Keratinocyte (primary cell): ENCODE measurements around the gene CHTOP. TPM values are rescaled to one million over a fixed set of nuclear protein-coding genes. Genes with fewer than 3 reads are reported as not detected.

Source experiments
- DNase-seq: peaks from one replicate; pipeline ENCODE4 v3.0.0-alpha.2; 2011; ENCODE audit warnings: low read depth, missing footprints, low spot score
- FAIRE-seq: peaks from 2 replicates; lab custom pipeline; 2011; peaks lifted over from hg19 to GRCh38; lab: Jason Lieb, UNC
- H2AFZ ChIP-seq: 2 replicates; pipeline ENCODE4 v1.6.0; 2012; ENCODE audit warnings: low read length, control low read depth, inconsistent platforms; ENCODE audit not compliant: control insufficient read depth
- H3K27ac ChIP-seq: 2 replicates; pipeline ENCODE4 v1.5.1; 2011; ENCODE audit warnings: low read length; ENCODE audit not compliant: control insufficient read depth, insufficient read depth
- H3K27me3 ChIP-seq: 3 replicates; pipeline ENCODE4 v1.6.0; 2011; ENCODE audit warnings: low read length; ENCODE audit not compliant: control insufficient read depth, insufficient read depth; ENCODE audit errors: extremely low read depth
- H3K36me3 ChIP-seq, 2 experiments: 2 replicates in 1 of 2; 3 replicates in 1 of 2; pipeline ENCODE4 v1.5.1; 2011; ENCODE audit warnings: low read length in 2 of 2, mild to moderate bottlenecking in 1 of 2; ENCODE audit not compliant: control insufficient read depth in 2 of 2, insufficient read depth in 2 of 2; ENCODE audit errors: extremely low read depth in 1 of 2
- H3K4me1 ChIP-seq: 3 replicates; pipeline ENCODE4 v1.5.1; 2011; ENCODE audit warnings: low read length; ENCODE audit not compliant: control insufficient read depth, insufficient read depth; ENCODE audit errors: extremely low read depth
- H3K4me2 ChIP-seq: 3 replicates; pipeline ENCODE4 v1.6.0; 2011; ENCODE audit warnings: low read depth, low read length; ENCODE audit not compliant: control insufficient read depth, insufficient read depth; ENCODE audit errors: extremely low read depth
- H3K4me3 ChIP-seq, 3 experiments: fragments of 200-600 bp in 1 of 3; sonication (generic) in 1 of 3; 2 replicates in 2 of 3; 3 replicates in 1 of 3; pipeline ENCODE4 v1.5.1; 2011 to 2016; ENCODE audit warnings: low read length in 3 of 3, mild to moderate bottlenecking in 3 of 3, control low read depth in 2 of 3, inconsistent platforms in 1 of 3, low read depth in 1 of 3, mixed read lengths in 1 of 3, mixed run types in 1 of 3, moderate library complexity in 1 of 3; ENCODE audit not compliant: control insufficient read depth in 2 of 3, insufficient read depth in 2 of 3; ENCODE audit errors: extremely low read depth in 1 of 3
- H3K79me2 ChIP-seq: 2 replicates; pipeline ENCODE4 v1.6.0; 2012; ENCODE audit warnings: low read length; ENCODE audit not compliant: control insufficient read depth, insufficient read depth
- H3K9ac ChIP-seq: 3 replicates; pipeline ENCODE4 v1.6.0; 2011; ENCODE audit warnings: low read length; ENCODE audit not compliant: control insufficient read depth, insufficient read depth; ENCODE audit errors: extremely low read depth
- H3K9me1 ChIP-seq: 3 replicates; pipeline ENCODE4 v1.6.0; 2011; ENCODE audit warnings: low read length; ENCODE audit not compliant: control insufficient read depth, insufficient read depth; ENCODE audit errors: extremely low read depth
- H3K9me3 ChIP-seq: 2 replicates; pipeline ENCODE4 v1.5.1; 2012; ENCODE audit warnings: low read depth, low read length; ENCODE audit not compliant: control insufficient read depth
- H4K20me1 ChIP-seq: 3 replicates; pipeline ENCODE4 v1.6.0; 2011; ENCODE audit warnings: low read length; ENCODE audit not compliant: control insufficient read depth, insufficient read depth; ENCODE audit errors: extremely low read depth
- CTCF ChIP-seq, 3 experiments: IDR thresholded peaks in 1 of 3; conservative IDR thresholded peaks in 1 of 3; optimal IDR thresholded peaks in 1 of 3; 2 replicates in 2 of 3; 3 replicates in 1 of 3; pipeline versions ENCODE3 to v1.5.1; 2011; ENCODE audit warnings: low read length in 3 of 3, mild to moderate bottlenecking in 3 of 3, moderate library complexity in 2 of 3, control low read depth in 1 of 3, inconsistent platforms in 1 of 3; ENCODE audit not compliant: insufficient read depth in 2 of 3; ENCODE audit errors: extremely low read depth in 1 of 3
- EZH2 ChIP-seq: IDR thresholded peaks from one replicate; pipeline ENCODE4 v1.6.1; 2012; ENCODE audit warnings: inconsistent platforms, mild to moderate bottlenecking, low read length, moderate library complexity
- dilution Hi-C: fragments of 300-500 bp; cut with MboI; formaldehyde crosslinking; loops from one replicate; pipeline ENCODE4 v1.7.0; 2020; ENCODE audit warnings: low sequenced_read_pairs; ENCODE audit not compliant: extremely low pct_ligation_motif_present
- polyA plus RNA-seq, 5 experiments: library from polyadenylated mRNA; depleted of rRNA in 3 of 5; stranded (reverse) in 3 of 5; stranded (forward) in 1 of 5; unstranded in 1 of 5; fragments of >200 nt; gene quantifications; 1 replicate in 1 of 5; 2 replicates in 3 of 5; 3 replicates in 1 of 5; pipeline versions ENCODE4 v1.2.1 to v1.2.3, GENCODE V29; 2011 to 2012; ENCODE audit warnings: missing spikeins in 2 of 5, low read depth in 1 of 5, low replicate concordance in 1 of 5

CHTOP gene
- polyA plus RNA-seq, 1 donor (not counting 4 experiments of a cell fraction or from before 2014, with no cell fraction given), result 68.6 TPM

- H2AFZ ChIP-seq, result no peak overlapping the region
- peaks cover 8% of the 10 kb centered on the region for H3K4me1 ChIP-seq
- H3K4me3 ChIP-seq, result no peak overlapping the region
- H3K9ac ChIP-seq, result no peak overlapping the region
- H3K27me3 ChIP-seq, result no peaks in the 10 kb centered on the region
- H3K79me2 ChIP-seq, result no peaks in the 10 kb centered on the region
- H3K36me3 ChIP-seq, result peaks cover 1 to 16% of the 10 kb centered on the region in 2 experiments
- dilution Hi-C loops, result no loop called here
- H3K9me3 ChIP-seq, result no peaks in the 10 kb centered on the region
- no peak for DNase-seq
- H3K27ac ChIP-seq, result no peak overlapping the region
- H3K4me2 ChIP-seq, result no peak overlapping the region
- FAIRE-seq, result no peak
- no peak for TF ChIP-seq CTCF (optimal IDR thresholded peaks at IDR 0.05 in 1 of 3, IDR thresholded peaks at IDR 0.05 in 1 of 3, conservative IDR thresholded peaks at IDR 0.05 in 1 of 3; ENCODE audit: extremely low read depth in 1 of 3, insufficient read depth in 2 of 3, low read length in 3 of 3)
- no peak for TF ChIP-seq EZH2
- H4K20me1 ChIP-seq, result no peaks in the 10 kb centered on the region
- H3K9me1 ChIP-seq, result no peaks in the 10 kb centered on the region
These were observed 16.0 kb downstream of the CHTOP start for GRCh38 chr1:153649863-153650235.

GRCh38 chr1:153651771-153652170 lies 17.9 kb downstream of the CHTOP start:
- Histone ChIP-seq H3K4me3 (no peak overlapping the region), H3K9ac (no peak overlapping the region), H3K9me3 (no peaks in the 10 kb centered on the region), H3K9me1 (no peaks in the 10 kb centered on the region), H4K20me1 (no peaks in the 10 kb centered on the region), H3K79me2 (no peaks in the 10 kb centered on the region), H3K27me3 (no peaks in the 10 kb centered on the region), H2AFZ (no peak overlapping the region), H3K36me3 (peaks cover 0 to 6% of the 10 kb centered on the region in 2 experiments), H3K4me2 (no peak overlapping the region), H3K4me1 (peaks cover 8% of the 10 kb centered on the region), H3K27ac (no peak overlapping the region)
- no peak for DNase-seq
- no peak for TF ChIP-seq EZH2
- no peak for TF ChIP-seq CTCF (optimal IDR thresholded peaks at IDR 0.05 in 1 of 3, IDR thresholded peaks at IDR 0.05 in 1 of 3, conservative IDR thresholded peaks at IDR 0.05 in 1 of 3; ENCODE audit: extremely low read depth in 1 of 3, insufficient read depth in 2 of 3, low read length in 3 of 3)
- dilution Hi-C loops, result no loop called here
- no peak for FAIRE-seq
